A549 treated with DMSO at 1 μM for 4 hours (cell line): Measurements from ENCODE around the gene HYDIN. TPM values are rescaled to one million over a fixed set of nuclear protein-coding genes. Genes with fewer than 3 reads are reported as not detected.

ENCODE experiments used
- total RNA-seq: library from RNA; stranded (reverse); fragments of 200-300 nt; extraction: Qiagen RNA extraction; gene quantifications from 5 replicates; pipeline ENCODE4 v1.2.3, GENCODE V29; 2022; ENCODE audit warnings: low read depth

Gene HYDIN
- 0.30 to 0.52 TPM (median 0.39 TPM) in 5 replicates for total RNA-seq

DNA sequence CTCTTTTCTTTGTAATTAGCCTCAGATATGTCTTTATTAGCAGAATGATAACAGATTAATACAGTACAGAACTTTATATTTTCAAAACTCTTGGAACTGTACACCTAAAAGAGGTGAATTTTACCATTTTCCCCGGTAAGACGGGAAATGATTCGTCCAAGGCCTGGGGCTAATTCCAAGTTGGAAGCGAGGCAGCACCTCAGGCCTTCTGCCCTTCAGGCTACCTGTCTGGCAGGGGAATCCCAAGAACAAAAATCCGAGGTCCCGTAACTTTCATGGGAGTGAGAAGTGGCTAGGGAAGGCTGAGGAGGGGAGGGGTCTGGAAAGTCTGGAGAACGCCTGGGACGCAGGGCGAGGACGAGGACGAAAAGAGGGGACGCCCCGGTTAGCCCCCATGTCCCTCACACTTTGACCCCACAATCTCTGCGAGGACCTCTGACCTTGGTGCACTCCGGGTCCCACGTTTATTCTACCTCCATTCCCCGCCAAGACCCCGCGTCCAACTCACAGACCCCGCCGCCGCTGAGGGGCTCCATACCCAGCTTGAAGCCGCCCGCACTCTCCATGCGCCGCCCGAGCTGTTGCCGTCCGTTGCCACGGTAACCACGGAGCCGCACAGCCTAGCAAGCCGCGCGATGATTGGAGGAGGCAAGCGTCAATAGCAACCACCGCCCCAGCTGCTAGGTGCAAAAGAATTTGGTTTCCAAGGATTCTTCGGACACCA lies at the start of gene HYDIN:
Gene HYDIN (minus strand): TSS at position 601 of the 724 bp plus-strand sequence. CDS start 43,827 bp downstream, outside the sequence.

GRCh38 chr16:70800781-70801480 lies 429.6 kb downstream of the HYDIN start, which contains the start of gene VAC14:
TSS of gene VAC14 (minus strand) at chr16:70801158. CDS start at chr16:70800900, 258 bp downstream.

Other genes with a start within 250 kb of the HYDIN start
- 12.0 to 17.0 TPM (median 14.3 TPM) in 5 replicates for gene CMTR2, start 58.7 kb upstream of the HYDIN start, total RNA-seq
- 5.8 to 10.9 TPM (median 7.4 TPM) in 5 replicates for gene CALB2, start 128.0 kb upstream of the HYDIN start, total RNA-seq
- gene TLE7, start 211.3 kb upstream of the HYDIN start, total RNA-seq = not detected in 5 replicates
- gene ZNF23, start 231.5 kb upstream of the HYDIN start, total RNA-seq = 5.3 to 7.5 TPM (median 5.4 TPM) in 5 replicates